ENCODE data around the gene DCC.

DCC gene

DNA sequence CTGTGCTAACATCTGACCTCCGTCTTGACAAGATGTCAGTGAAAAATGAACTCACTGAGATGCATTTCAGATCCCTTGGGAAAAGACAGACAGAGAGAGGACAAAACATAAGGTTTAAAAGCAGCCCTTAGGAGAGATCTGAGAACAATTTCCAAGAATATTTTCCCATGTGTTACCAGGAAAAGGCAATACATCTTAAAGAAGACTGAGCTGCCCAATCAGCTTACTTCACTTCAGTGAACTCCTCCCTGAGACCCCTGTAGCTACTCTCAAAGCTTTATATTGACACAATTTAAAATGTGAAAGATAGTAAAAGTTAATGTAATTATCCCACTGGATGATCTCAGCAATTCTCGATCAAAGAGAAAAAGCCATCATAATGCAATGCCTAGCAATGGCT is 505.0 kb downstream of the DCC start:
- Mint-ChIP-seq H3K36me3 (no peaks in the 10 kb centered on the region), H3K27ac (no peak overlapping the region)
- no peak for ATAC-seq

DNA sequence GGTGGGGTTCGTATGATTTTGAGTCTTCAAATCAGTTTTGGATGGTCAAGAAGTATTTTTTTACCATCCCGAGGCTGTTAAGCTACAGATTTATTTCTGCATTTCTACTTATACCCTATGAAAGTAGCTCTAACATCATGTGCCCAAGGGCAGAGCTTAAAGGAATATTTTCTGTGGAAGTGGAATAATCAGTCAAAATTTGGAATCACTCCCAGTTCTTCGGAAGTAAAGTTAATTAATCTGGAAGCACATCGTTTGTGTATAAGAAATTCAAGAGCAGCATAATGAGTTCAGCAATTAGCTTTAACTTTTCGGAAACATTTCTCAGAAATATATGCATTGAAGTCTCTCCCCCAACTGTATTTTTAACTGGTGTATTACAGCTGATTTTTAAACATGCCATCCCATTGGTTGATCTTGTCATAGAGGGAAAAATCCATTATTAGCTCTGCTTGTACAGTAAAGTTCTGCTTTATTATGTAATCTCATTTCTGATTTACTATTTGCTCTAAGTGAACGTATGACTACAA is 510.1 kb downstream of the DCC start:
- Mint-ChIP-seq H3K4me3 (no peak overlapping the region), H3K9me3 (peaks cover 3% of the 10 kb centered on the region), H3K27ac (no peak overlapping the region), H3K36me3 (no peaks in the 10 kb centered on the region), H3K4me1 (no peaks in the 10 kb centered on the region)
- ATAC-seq (no peak), DNase-seq (ENCODE audit: low spot score in 2 of 2) (no peak)

More for the DNA sequence above, 505.0 kb downstream of the DCC start:
- Mint-ChIP-seq H3K9me3 (peaks cover 9% of the 10 kb centered on the region), H3K4me3 (no peak overlapping the region), H3K4me1 (no peaks in the 10 kb centered on the region)
- DNase-seq (ENCODE audit: low spot score in 2 of 2), result no peak

DNA sequence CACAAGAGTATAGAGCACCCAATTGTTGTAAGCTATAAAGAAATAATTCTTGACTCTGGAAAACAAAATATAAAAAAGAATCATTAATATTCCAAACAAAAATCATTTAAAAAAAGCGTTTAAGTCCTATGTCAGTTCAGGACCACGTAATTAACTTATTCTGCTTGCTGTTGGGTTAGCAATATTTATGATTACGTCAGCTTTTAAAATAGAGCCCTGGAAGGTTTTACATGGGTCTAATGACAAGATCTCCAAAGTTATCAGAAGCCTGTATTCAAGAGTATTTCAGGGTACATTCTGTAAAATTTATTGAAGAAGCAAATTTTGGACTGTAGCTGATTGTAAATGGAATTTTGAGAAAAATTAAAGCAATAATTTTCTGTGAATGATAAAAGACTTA is 521.6 kb downstream of the DCC start:
- no peak overlapping the region for H3K4me3 Mint-ChIP-seq
- DNase-seq (ENCODE audit: low spot score in 2 of 2) (no peak), ATAC-seq (no peak)
- no peak overlapping the region for H3K27ac Mint-ChIP-seq
- H3K36me3 Mint-ChIP-seq, result no peaks in the 10 kb centered on the region
- peaks cover 6% of the 10 kb centered on the region for H3K9me3 Mint-ChIP-seq
- no peaks in the 10 kb centered on the region for H3K4me1 Mint-ChIP-seq

DNA sequence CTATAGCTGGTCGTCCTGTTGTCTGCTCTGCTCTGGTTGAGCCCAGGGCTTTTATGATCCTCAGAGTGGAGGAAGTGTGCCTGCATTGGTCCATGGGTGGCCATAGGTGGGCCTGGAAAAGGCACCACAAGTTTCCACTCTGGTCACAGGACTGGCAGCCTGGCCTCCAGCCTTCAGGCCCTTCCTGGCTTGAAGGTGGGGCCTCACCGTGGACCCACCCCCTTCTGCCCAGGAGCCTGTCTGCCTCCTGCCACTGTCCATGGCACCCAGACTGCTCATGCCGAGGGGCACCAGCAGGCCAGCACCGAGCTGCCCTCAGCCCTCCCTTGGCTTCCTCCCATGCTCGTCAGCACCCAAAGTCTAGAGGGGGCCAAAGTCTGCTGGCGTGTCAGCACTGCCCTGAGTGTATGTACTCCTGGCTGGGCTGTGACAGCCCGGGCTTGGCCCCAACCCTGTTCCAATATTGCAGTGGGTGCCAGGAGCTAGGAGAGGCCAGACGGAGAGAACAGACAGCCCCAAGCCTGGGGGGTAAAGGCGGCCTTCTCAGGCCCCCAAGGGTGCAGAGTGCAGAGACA is 529.4 kb downstream of the DCC start:
- H3K27ac Mint-ChIP-seq, result no peak overlapping the region
- no peak for ATAC-seq
- no peak overlapping the region for H3K4me3 Mint-ChIP-seq
- H3K9me3 Mint-ChIP-seq, result peaks cover under 1% of the 10 kb centered on the region
- no peak for DNase-seq (ENCODE audit: low spot score in 2 of 2)
- no peaks in the 10 kb centered on the region for H3K36me3 Mint-ChIP-seq
- H3K4me1 Mint-ChIP-seq, result no peaks in the 10 kb centered on the region

DNA sequence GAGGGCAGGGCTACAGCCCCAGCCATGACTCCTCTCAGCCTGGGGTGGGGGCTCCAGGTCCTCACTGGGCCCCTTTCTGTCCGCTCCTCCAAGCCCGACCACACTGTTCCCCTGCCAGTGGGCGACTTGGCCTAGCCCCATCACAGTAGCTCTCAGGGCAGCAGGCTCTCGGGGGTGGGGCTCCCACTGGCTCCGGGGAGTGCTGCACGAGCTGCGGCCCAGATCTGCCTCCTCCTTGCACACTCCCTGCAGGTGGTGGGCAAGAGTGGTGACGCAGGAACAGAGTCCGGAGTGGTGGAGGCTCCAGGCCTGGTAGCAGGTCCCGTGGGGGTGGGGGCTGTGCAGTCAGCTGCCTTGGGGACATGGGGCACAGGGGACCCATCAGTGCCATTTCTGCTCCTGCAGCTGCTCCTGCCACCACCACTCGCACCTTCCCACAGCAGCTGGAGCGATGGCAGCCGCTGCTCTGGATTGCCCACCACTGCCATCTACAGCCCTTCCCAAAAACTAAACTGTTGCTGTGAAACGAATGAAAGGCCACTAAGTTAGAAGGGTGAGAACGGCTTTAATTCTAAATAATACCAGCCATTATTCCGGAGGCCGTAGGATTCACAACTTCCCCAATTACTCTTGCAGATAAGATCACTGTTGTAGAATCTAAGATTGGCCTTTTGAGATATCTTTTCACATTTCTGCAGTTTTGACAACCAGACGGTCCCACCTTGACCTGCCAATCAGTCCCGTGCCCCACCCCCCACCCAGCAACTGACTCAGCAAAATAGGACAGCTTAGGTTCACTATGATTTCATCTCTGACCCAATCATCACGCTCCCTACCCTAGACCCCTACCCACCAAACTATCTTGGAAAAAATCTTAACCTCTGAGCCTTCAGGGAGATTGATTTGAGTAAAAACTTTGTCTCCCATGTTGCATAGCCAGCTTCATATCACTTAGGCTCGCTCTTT is 530.2 kb downstream of the DCC start:
- ATAC-seq (no peak), DNase-seq (ENCODE audit: low spot score in 2 of 2) (no peak)
- peaks cover 4% of the 10 kb centered on the region for H3K9me3 Mint-ChIP-seq
- no peaks in the 10 kb centered on the region for H3K36me3 Mint-ChIP-seq
- H3K27ac Mint-ChIP-seq, result no peak overlapping the region
- no peaks in the 10 kb centered on the region for H3K4me1 Mint-ChIP-seq
- no peak overlapping the region for H3K4me3 Mint-ChIP-seq

DNA sequence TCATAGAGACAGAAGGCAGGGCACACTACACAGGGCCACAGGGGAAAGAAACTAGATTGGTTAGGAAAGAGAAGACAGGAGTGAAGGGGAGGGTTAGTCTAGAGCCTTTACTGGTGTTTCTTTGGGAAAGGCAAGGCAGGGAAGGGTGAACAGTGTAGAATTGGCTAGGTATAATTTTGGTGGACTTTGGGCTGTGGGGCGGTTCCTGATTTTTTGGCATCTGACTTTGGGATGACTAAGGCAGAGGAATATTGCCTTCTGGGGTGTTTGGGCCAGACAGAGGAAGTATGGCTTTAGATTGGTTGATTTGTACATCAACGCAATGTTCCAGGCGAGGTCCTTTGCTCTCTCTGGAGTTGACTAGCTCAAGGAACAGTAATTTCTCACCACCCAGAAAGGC is 534.8 kb downstream of the DCC start:
- peaks cover 8% of the 10 kb centered on the region for H3K9me3 Mint-ChIP-seq
- H3K4me3 Mint-ChIP-seq, result no peak overlapping the region
- DNase-seq (ENCODE audit: low spot score in 2 of 2) (no peak), ATAC-seq (no peak)
- no peaks in the 10 kb centered on the region for H3K4me1 Mint-ChIP-seq
- H3K36me3 Mint-ChIP-seq, result no peaks in the 10 kb centered on the region
- no peak overlapping the region for H3K27ac Mint-ChIP-seq

DNA sequence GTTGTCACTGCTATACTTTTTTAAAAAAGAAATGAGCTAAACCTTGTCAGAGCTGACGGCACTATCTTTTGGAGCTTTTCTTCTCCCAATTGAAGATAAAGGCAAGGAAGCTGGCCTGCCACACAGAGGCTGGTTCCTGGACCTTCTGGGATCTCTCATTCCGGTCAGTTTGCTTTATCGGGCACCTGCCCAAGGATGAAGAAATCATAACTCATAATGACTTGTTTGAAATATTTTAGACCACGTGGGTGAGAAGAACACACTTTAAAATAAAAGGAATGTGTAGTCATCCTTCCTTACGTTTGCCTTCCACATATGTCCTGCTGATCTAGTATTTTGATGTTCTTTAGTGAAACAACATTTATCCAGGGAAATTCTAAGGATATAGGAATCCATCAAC is 535.7 kb downstream of the DCC start:
- DNase-seq (ENCODE audit: low spot score in 2 of 2), result no peak
- H3K27ac Mint-ChIP-seq, result no peak overlapping the region
- H3K36me3 Mint-ChIP-seq, result no peaks in the 10 kb centered on the region
- no peak overlapping the region for H3K4me3 Mint-ChIP-seq
- no peaks in the 10 kb centered on the region for H3K4me1 Mint-ChIP-seq
- no peak for ATAC-seq
- peaks cover 13% of the 10 kb centered on the region for H3K9me3 Mint-ChIP-seq

DNA sequence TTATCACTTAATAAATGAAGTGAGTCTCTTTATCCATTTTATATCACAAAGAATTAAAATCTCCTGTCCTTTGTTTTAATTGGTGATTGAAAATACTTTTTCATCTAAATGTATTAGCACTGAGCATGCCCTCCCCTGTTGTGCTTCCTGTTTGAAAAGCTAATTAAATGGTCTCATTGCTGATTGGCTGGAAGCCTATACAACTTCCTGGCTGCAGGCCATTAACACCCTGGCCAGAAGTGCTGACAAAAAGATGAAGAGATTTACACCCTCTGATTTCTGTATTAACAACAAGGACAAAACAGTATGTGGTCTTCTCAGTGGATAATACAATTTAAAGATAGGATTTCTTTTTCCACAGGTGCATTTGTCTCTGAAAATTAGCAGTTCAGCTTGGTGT is 548.0 kb downstream of the DCC start:
- no peak overlapping the region for H3K4me3 Mint-ChIP-seq

DNA sequence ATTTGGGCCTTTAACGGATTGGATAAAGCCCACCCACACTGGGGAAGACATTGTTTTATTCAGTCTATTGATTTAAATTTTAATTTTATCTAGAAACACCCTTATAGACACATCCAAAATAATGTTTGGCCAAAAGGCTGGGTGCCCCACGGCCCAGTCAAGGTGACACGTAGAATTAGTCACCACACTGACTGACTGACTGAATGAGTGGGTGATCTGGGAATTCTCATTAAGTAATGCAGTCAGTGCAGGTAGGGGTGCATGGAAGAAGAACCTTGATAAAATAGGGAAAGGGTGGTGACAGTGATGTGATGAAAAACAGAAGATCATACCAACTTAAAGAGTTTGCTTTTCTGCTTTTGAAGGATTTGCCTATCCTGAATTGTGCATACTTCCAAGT is 554.8 kb downstream of the DCC start:
- H3K4me1 Mint-ChIP-seq, result no peaks in the 10 kb centered on the region
- H3K4me3 Mint-ChIP-seq, result no peak overlapping the region
- H3K27ac Mint-ChIP-seq, result no peak overlapping the region
- no peaks in the 10 kb centered on the region for H3K36me3 Mint-ChIP-seq
- no peak for ATAC-seq
- DNase-seq (ENCODE audit: low spot score in 2 of 2), result no peak
- H3K9me3 Mint-ChIP-seq, result peaks cover 7% of the 10 kb centered on the region

More for the DNA sequence above, 548.0 kb downstream of the DCC start:
- DNase-seq (ENCODE audit: low spot score in 2 of 2) (no peak), ATAC-seq (no peak)
- peaks cover 11% of the 10 kb centered on the region for H3K9me3 Mint-ChIP-seq
- no peaks in the 10 kb centered on the region for H3K4me1 Mint-ChIP-seq
- H3K27ac Mint-ChIP-seq, result no peak overlapping the region
- no peaks in the 10 kb centered on the region for H3K36me3 Mint-ChIP-seq

DNA sequence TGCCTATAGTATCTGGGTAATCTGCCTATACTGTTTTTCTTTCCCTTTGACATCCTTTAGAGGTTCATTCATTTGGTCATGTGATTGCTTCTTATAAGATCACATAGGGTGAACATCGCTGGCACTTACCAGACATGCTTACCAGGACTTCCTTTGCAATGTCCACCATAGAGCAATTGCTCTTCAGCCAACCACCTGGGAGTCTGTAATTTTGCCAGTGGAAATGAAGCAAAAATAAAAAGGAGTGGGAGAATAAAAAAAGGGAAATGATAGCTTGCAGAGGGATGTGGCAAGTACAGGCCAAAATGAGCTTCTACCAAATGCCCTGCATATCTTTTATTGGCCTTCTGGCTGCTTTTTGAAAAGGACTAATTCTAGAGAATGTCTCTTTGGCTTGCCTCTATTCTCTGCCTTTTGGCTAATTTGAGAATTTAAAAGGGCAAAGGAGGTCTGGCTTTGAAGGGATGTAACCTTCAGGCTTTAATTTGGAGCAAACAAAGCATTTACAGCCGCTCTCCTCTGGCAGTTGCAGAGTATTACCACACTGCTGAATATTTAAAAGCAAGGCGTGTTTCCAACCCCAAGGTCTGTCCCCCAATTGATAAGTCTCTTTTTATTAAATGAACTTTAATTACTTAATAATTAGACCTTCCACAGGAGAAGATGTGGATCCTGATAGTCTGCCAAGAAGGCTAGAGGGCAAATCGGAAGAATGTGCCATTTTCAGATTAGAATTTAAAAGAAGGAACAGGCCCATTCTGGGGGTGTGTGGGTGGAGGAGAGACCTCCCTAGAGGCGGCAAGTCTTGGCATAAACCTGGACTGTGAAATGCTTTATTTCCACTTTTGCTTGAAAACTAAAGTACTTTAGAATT is 557.9 kb downstream of the DCC start:
- no peak overlapping the region for H3K27ac Mint-ChIP-seq
- H3K4me3 Mint-ChIP-seq, result no peak overlapping the region
- no peaks in the 10 kb centered on the region for H3K4me1 Mint-ChIP-seq
- DNase-seq (ENCODE audit: low spot score in 2 of 2), result no peak
- H3K9me3 Mint-ChIP-seq, result peaks cover 7% of the 10 kb centered on the region
- no peak for ATAC-seq
- no peaks in the 10 kb centered on the region for H3K36me3 Mint-ChIP-seq

DNA sequence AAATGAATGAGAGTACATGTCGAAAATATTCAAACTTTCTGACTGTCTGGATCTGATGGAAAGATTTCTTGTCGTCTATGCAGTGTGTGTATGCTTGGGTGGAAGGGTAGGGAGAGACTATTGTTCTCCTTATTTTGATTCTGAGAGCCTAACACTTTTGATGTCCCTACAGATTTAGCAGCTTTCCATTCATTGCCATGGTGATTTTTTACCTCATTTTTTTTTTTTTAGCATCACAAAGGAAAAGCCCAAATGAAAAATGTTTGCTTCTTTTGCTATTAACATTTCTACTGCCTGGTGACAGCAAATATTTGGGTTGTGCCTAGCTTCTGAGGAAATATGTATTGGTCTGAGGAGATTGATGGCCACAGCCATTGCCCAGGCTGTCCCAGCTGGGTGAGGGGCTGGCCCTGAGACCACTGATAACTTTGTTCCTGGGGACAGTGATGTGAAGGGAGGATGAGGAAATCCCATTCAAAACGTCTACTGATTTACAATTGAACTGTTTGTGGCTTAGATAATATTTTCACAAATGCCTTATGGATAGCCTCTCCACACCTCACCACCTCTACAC is 558.6 kb downstream of the DCC start:
- peaks cover 4% of the 10 kb centered on the region for H3K9me3 Mint-ChIP-seq
- H3K4me1 Mint-ChIP-seq, result no peaks in the 10 kb centered on the region
- H3K4me3 Mint-ChIP-seq, result no peak overlapping the region
- no peak overlapping the region for H3K27ac Mint-ChIP-seq
- DNase-seq (ENCODE audit: low spot score in 2 of 2) (no peak), ATAC-seq (no peak)
- no peaks in the 10 kb centered on the region for H3K36me3 Mint-ChIP-seq

DNA sequence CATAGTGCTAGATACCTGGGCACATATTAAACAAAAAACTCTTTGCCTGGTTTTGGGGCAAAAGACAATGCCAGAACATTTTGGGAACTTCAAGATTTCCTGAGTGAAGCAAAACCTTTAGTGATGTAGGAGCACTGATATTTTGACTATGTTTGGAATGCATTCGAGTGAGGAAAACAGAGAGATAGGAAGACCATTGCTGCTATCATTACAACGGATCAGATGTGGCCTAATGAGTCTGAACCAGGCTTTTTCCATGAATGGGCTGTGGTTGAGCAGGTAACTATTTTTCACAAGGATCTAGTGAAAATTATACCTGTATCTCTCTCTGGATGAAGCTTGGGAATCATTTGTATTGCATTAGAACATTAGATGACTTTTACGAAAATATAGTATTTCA is 562.2 kb downstream of the DCC start:
- DNase-seq (ENCODE audit: low spot score in 2 of 2) (no peak), ATAC-seq (no peak)
- H3K9me3 Mint-ChIP-seq, result no peaks in the 10 kb centered on the region
- no peak overlapping the region for H3K27ac Mint-ChIP-seq
- no peaks in the 10 kb centered on the region for H3K4me1 Mint-ChIP-seq
- H3K36me3 Mint-ChIP-seq, result no peaks in the 10 kb centered on the region
- H3K4me3 Mint-ChIP-seq, result no peak overlapping the region

DNA sequence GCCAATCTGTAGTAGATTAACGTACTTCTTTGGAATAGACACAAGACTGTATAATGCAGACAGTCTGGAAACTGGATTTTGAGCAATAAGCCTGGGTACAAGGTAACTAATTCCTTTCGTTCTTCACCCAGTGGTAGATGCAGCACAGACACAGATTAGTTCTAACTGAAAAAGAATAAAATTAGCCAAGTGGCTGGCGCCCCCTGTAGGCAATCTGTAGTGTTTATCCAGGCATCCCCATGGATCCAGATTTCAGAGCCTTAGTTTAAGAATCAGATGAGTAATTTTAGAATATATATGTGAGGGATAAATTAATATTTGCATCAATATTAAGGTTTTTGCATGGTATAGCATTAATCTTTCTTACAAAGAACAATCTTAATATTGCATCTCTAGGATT is 563.9 kb downstream of the DCC start:
- Mint-ChIP-seq H3K36me3 (no peaks in the 10 kb centered on the region), H3K27ac (no peak overlapping the region), H3K4me1 (no peaks in the 10 kb centered on the region), H3K4me3 (no peak overlapping the region), H3K9me3 (no peaks in the 10 kb centered on the region)
- ATAC-seq (no peak), DNase-seq (ENCODE audit: low spot score in 2 of 2) (no peak)

DNA sequence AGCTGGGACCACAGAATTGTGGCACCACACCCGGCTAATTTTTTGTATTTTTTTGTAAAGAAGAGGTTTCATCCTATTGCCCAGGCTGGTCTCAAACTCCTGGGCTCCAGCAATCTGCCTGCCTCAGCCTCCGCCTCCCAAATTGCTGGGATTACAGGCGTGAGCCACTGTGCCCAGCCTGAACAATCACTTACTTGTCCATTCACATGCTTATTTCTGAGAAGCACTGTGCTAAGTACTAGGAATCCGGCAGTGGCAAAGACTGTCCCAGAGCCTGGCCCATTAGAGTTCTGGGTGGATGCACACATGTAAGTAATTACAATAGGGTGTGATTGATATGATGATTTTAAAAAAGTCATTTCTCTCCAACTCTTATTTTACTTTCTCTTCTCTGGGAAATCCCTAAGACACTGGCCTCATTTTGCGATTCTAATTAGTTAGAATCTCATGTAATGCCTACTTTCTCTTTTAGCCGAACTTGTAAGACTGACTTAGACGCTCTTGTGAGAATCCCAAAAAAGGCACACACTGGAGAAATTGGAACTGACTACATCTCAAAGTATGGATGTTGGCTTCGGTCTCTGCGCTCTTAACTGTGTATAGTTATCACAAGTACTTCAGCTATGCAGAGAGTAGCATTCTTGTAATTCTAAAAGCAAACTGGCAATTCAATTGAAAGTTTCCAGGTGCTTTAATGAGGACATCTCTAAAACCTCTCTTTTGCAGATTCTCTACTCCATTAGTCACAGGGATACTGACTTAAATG is 567.7 kb downstream of the DCC start:
- H3K36me3 Mint-ChIP-seq, result no peaks in the 10 kb centered on the region
- ATAC-seq (no peak), DNase-seq (ENCODE audit: low spot score in 2 of 2) (no peak)
- H3K4me3 Mint-ChIP-seq, result no peak overlapping the region
- peaks cover 5% of the 10 kb centered on the region for H3K9me3 Mint-ChIP-seq
- no peak overlapping the region for H3K27ac Mint-ChIP-seq
- no peaks in the 10 kb centered on the region for H3K4me1 Mint-ChIP-seq
